Calu3 (cell line): Measurements from ENCODE around the gene B9D1. TPM values are rescaled to one million over a fixed set of nuclear protein-coding genes. Genes with fewer than 3 reads are reported as not detected.
"Not testable (repeated sequence)": the region's sequence is repeated elsewhere in the genome, so short reads cannot be mapped to it uniquely, and the experiment has no call there.

Experiments
- BruUV-seq: library from RNA; stranded (reverse); fragments of 400-500 nt; replicated peaks from 2 replicates; lab custom pipeline; 2021; lab: Mats Ljungman, UMichigan
- CTCF ChIA-PET: fragments of 300-600 bp; sonication (Branson Sonifier 250); formaldehyde crosslinking; loops from one replicate; lab custom pipeline; 2022; ENCODE audit warnings: antibody characterized with exemption; lab: Charles Lee
- DNase-seq: peaks from one replicate; pipeline ENCODE4 v3.0.0; 2022
- H3K27ac Mint-ChIP-seq: one replicate; pipeline ENCODE4 v1.8.0; 2022; ENCODE audit warnings: mixed read lengths; ENCODE audit not compliant: unreplicated experiment
- H3K27me3 Mint-ChIP-seq: one replicate; pipeline ENCODE4 v1.8.0; 2022; ENCODE audit warnings: mixed read lengths; ENCODE audit not compliant: unreplicated experiment
- H3K36me3 Mint-ChIP-seq: one replicate; pipeline ENCODE4 v1.8.0; 2022; ENCODE audit warnings: mild to moderate bottlenecking, moderate library complexity, mixed read lengths; ENCODE audit not compliant: insufficient read depth, unreplicated experiment
- H3K4me1 Mint-ChIP-seq: one replicate; pipeline ENCODE4 v1.8.0; 2022; ENCODE audit warnings: mild to moderate bottlenecking, low read depth, mixed read lengths; ENCODE audit not compliant: unreplicated experiment
- H3K4me3 Mint-ChIP-seq: one replicate; pipeline ENCODE4 v1.8.0; 2022; ENCODE audit warnings: mild to moderate bottlenecking, low read depth, moderate library complexity, mixed read lengths; ENCODE audit not compliant: unreplicated experiment
- H3K9me3 Mint-ChIP-seq: one replicate; pipeline ENCODE4 v1.8.0; 2022; ENCODE audit warnings: low read depth, mixed read lengths; ENCODE audit not compliant: unreplicated experiment
- intact Hi-C: fragments of 100-400 bp; cut with micrococcal nuclease; formaldehyde crosslinking; loops from one replicate; pipeline ENCODE4 v1.10.0; 2022; ENCODE audit not compliant: unreplicated experiment
- total RNA-seq: library from RNA; stranded (reverse); gene quantifications from 2 replicates; pipeline ENCODE4 v1.2.3, GENCODE V29; 2022
- TF ChIP-seq, protein P1 (sequence below): fragments of 200-600 bp; IDR thresholded peaks from one replicate; pipeline ENCODE4 v1.8.0; 2022; ENCODE audit warnings: antibody characterized with exemption; ENCODE audit not compliant: unreplicated experiment

The B9D1 gene
- total RNA-seq, 1 experiment from 2014 or later = 14.1 TPM

GRCh38 chr17:19359151-19359550 is 3.4 kb downstream of the B9D1 start:
- BruUV-seq = no TSS peak
- Mint-ChIP-seq H3K36me3 (peaks cover 24% of the 10 kb centered on the region), H3K4me1 (peaks cover 9% of the 10 kb centered on the region), H3K4me3 (no peak overlapping the region), H3K27me3 (no peaks in the 10 kb centered on the region), H3K9me3 (no peaks in the 10 kb centered on the region), H3K27ac (no peak overlapping the region)
- no peak for DNase-seq
- CTCF ChIA-PET = interaction anchor here (0.6 kb wide), 1 partner anchor 28 kb away, joined by 3 read pairs; no protein-coding TSS in a partner anchor
- TF ChIP-seq, protein P1, sequence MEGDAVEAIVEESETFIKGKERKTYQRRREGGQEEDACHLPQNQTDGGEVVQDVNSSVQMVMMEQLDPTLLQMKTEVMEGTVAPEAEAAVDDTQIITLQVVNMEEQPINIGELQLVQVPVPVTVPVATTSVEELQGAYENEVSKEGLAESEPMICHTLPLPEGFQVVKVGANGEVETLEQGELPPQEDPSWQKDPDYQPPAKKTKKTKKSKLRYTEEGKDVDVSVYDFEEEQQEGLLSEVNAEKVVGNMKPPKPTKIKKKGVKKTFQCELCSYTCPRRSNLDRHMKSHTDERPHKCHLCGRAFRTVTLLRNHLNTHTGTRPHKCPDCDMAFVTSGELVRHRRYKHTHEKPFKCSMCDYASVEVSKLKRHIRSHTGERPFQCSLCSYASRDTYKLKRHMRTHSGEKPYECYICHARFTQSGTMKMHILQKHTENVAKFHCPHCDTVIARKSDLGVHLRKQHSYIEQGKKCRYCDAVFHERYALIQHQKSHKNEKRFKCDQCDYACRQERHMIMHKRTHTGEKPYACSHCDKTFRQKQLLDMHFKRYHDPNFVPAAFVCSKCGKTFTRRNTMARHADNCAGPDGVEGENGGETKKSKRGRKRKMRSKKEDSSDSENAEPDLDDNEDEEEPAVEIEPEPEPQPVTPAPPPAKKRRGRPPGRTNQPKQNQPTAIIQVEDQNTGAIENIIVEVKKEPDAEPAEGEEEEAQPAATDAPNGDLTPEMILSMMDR = no peak
- intact Hi-C loops = no loop called here

DNA sequence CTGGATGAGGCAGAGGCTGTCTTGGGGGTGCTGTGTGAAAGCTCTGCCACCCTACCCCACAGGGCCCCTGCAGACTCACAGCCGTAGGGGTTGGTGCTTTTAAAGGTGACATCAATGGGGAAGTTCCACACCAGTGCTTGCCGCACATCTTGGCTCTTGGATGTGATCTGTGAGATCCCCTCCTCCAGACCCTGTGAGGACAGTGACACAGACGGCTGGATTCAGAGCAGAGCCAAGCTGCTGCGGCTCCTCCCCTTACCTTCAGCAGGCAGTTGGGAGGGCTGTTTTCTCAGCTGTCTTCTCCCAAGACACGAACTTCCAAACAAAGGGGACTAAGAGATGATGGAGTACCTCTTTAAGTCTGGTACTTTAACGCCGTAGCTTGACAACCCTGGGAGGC is 4.8 kb downstream of the B9D1 start:
- CTCF ChIA-PET = no interaction called here
- intact Hi-C loops = no loop called here
- Mint-ChIP-seq H3K9me3 (no peaks in the 10 kb centered on the region), H3K4me3 (no peak overlapping the region), H3K36me3 (peaks cover 23% of the 10 kb centered on the region), H3K4me1 (peaks cover 9% of the 10 kb centered on the region), H3K27me3 (no peaks in the 10 kb centered on the region), H3K27ac (no peak overlapping the region)
- TF ChIP-seq, protein P1 = no peak
- BruUV-seq = no TSS peak
- no peak for DNase-seq

GRCh38 chr17:19357351-19357750 is 5.2 kb downstream of the B9D1 start:
- DNase-seq = no peak
- BruUV-seq = no TSS peak
- CTCF ChIA-PET = no interaction called here
- Mint-ChIP-seq H3K4me1 (peaks cover 9% of the 10 kb centered on the region), H3K9me3 (no peaks in the 10 kb centered on the region), H3K27me3 (no peaks in the 10 kb centered on the region), H3K36me3 (peaks cover 19% of the 10 kb centered on the region), H3K27ac (no peak overlapping the region), H3K4me3 (no peak overlapping the region)
- intact Hi-C loops = no loop called here
- TF ChIP-seq, protein P1 = no peak

DNA sequence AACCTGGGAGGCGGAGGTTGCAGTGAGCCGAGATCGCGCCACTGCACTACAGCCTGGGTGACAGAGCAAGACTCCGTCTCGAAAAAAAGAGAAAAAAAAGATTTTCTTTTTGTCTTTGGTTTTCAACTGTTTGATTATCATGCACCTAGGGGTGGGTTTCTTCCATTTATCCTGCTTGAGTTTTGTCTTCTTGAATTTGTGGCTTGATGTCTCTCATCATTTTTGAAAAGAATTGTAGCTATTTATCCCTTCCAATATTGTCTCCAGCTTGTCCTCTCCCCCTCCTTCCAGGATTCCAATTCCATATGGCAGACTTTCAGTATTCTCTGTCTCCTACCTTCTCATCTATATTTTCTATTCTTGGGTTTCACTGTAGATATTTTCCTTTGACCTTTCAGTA is 7.8 kb downstream of the B9D1 start:
- Mint-ChIP-seq H3K4me3 (no peak overlapping the region), H3K4me1 (no peaks in the 10 kb centered on the region), H3K27me3 (no peaks in the 10 kb centered on the region), H3K9me3 (no peaks in the 10 kb centered on the region), H3K36me3 (peaks cover 7% of the 10 kb centered on the region), H3K27ac (no peak overlapping the region)
- TF ChIP-seq, protein P1 = no peak
- BruUV-seq = no TSS peak
- DNase-seq = no peak
- intact Hi-C loops = no loop called here
- CTCF ChIA-PET = interaction anchor here (0.7 kb wide), 1 partner anchor 21 kb away, joined by 3 read pairs; no protein-coding TSS in a partner anchor

GRCh38 chr17:19353401-19353800 is 9.1 kb downstream of the B9D1 start:
- DNase-seq, H3K4me1 Mint-ChIP-seq, H3K9me3 Mint-ChIP-seq, BruUV-seq, intact Hi-C loops, H3K27me3 Mint-ChIP-seq, H3K4me3 Mint-ChIP-seq, CTCF ChIA-PET, H3K36me3 Mint-ChIP-seq, H3K27ac Mint-ChIP-seq: not testable (repeated sequence)
